ENCODE measurements around the gene BCL3. TPM values are rescaled to one million over a fixed set of nuclear protein-coding genes. Genes with fewer than 3 reads are reported as not detected.

Gene BCL3
- polyA plus RNA-seq, 3 donors, result 33.4 to 150 (median 97.6) TPM

DNA sequence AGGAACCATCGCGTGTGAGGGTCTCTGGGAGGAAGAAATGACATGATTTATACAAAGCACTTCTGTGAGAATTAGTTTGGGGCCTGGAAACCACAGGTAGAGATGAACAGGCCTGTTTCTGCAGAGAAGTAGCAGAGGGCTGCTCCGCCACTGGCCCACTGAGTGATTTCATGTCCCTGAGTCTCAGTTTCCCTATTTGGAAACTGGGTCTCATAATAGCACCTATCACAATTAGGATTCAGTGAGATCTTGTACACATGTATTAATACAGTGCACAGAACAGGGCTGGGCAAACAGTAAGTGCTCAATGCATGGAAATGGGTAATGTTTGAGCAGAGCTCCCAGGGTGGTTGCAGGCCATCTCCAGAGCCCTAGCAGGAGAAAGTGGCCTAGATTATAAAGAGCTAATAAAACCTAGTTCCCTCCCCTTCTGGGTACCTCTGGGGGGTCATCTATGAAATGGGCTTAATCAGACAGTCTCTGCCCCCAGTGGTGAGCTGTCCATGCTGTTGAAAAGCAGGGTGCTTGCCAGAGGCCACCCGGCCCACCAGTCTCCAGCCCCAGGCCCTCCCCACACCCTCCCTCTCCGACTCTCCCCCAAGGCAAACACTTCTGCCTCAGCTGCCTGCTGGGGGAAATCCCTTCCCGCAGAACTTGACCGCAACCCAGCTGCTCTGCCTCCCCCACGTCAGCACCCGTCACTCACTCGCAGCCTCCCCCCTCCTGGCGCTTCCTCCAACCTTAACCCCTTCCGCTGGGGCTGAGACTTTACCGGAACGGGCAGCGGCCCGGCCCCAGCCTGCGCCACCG lies 4.5 kb downstream of the BCL3 start:
- 10 to 14% (median 11%) methylated on average over 17 to 18 of the region's 18 CpGs for WGBS, 3 donors

GRCh38 chr19:44753626-44753931 lies 5.1 kb downstream of the BCL3 start:
- peak overlapping the region; percentile 98 for H3K27ac ChIP-seq (ENCODE audit: low read depth, low read length)
- WGBS, 3 donors, result 0 to 1% (median 0%) methylated on average over 6 to 11 of the region's 11 CpGs

More for the DNA sequence above, 4.5 kb downstream of the BCL3 start:
- peak overlapping the region; percentile 98 for H3K27ac ChIP-seq (ENCODE audit: low read depth, low read length)

DNA sequence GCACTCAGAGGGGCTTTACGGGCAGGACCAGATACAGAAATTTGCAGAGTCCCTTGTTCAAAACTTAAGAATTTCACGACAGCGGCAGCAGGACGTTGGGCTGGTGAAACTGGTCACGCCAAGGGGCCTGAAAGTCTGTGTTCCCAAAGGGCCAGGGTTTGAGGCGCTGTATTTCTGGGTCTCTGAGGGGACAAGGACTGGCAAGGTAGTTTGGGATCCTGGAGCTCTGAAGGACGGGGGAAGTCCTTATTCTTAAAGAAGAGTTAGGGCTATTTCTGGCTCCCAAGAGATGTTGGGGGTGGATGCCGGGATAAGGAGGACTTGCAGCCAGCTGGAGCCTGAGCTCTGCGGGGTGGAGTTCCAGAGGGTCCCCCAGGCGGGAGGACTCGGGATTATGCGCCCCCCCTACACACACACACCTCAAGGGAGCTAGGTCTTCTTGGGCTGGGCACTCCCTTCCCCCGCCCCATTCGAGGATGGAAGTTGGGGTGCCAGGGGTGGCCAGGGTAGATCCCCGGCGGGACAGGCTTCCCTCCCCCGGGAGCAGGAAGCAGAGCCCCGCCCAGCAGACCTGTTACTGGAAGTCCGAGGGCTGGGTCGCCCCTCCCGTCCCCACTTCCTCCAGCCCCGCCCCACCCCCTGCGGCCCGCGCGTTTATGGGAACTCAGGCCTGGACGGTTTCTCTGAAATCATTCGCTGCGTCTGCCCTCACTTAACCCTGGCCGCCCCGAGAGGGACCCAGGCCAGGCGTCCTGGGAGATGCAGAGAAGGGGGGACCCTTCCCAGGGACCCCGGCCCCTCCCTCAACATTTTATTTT lies 5.6 kb downstream of the BCL3 start:
- H3K27ac ChIP-seq (ENCODE audit: low read depth, low read length), result peak overlapping the region; percentile 98
- WGBS, 3 donors, result 1 to 3% (median 2%) methylated on average over 33 of the region's 33 CpGs

GRCh38 chr19:44754750-44755080 lies 6.2 kb downstream of the BCL3 start:
- H3K27ac ChIP-seq (ENCODE audit: low read depth, low read length), result peak overlapping the region; percentile 98
- WGBS, 3 donors, result 20 to 28% (median 27%) methylated on average over 11 of the region's 11 CpGs

DNA sequence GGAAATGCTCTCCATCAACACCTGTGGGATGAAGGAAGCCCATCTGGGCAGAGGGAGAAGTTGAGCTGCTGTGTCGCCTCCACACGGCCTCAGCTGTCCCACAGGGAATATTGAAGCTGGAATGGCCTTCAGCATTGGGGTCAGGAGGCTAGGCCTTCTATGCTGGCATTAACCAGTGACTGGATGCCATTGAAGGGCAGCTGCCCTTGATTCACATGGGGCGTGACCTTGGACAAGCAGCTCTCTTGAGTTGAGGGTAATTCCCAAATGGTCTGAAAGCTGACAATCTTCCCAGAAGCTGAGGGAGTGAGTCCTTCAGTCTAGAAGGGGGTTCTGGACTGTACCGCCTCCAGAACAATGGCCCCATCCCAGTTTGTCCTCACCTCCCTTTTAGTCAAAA lies 6.7 kb downstream of the BCL3 start:
- 41 to 64% (median 59%) methylated on average over 4 of the region's 4 CpGs for WGBS, 3 donors

DNA sequence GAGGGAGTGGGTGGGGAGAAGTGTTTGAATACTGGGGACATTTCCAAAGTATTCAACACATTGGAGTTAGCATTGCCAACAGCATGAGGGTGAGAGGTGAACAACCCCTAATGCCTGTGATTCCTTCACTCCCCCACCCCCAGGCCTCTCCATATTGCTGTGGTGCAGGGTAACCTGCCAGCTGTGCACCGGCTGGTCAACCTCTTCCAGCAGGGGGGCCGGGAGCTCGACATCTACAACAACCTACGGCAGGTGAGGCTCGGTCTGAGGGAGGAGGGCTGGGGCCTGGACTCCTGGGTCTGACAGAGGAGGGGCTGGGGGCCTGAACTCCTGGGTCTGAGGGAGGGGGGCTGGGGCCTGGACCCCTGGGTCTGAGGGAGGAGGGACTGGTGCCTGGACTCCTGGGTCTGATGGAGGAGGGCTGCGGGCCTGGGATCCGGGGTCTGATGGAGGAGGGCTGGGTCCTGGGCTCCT lies 7.6 kb downstream of the BCL3 start:
- H3K27ac ChIP-seq (ENCODE audit: low read depth, low read length), result peak overlapping the region; percentile 72
- WGBS, 3 donors, result 63 to 95% (median 84%) methylated on average over 7 of the region's 7 CpGs

More for the DNA sequence above, 6.7 kb downstream of the BCL3 start:
- peak overlapping the region; percentile 98 for H3K27ac ChIP-seq (ENCODE audit: low read depth, low read length)

DNA sequence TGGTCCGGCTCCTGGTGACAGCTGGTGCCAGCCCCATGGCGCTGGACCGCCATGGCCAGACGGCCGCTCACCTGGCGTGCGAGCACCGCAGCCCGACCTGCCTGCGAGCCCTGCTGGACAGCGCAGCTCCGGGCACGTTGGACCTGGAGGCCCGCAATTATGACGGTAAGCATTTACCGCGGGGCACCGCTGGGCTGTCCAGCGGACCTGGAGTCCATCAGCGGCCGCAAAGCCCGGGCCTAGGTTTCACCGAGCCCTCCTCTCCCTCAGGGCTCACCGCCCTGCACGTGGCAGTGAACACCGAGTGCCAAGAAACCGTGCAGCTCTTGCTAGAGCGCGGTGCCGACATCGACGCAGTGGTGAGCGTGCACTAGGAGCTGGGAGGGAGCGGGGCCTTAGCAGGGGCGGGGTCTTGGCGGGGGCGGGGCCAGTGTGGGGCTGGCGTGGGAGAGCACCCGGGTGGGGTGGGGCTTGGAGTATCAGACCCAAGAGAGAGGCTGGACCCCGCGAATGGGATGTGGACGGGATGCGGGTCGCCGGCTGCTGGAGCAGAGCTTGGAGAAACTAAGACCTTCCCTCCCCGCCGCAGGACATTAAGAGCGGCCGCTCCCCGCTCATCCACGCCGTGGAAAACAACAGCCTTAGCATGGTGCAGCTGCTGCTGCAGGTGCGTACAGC lies 8.7 kb downstream of the BCL3 start:
- 50 to 63% (median 59%) methylated on average over 43 to 53 of the region's 53 CpGs for WGBS, 3 donors

DNA sequence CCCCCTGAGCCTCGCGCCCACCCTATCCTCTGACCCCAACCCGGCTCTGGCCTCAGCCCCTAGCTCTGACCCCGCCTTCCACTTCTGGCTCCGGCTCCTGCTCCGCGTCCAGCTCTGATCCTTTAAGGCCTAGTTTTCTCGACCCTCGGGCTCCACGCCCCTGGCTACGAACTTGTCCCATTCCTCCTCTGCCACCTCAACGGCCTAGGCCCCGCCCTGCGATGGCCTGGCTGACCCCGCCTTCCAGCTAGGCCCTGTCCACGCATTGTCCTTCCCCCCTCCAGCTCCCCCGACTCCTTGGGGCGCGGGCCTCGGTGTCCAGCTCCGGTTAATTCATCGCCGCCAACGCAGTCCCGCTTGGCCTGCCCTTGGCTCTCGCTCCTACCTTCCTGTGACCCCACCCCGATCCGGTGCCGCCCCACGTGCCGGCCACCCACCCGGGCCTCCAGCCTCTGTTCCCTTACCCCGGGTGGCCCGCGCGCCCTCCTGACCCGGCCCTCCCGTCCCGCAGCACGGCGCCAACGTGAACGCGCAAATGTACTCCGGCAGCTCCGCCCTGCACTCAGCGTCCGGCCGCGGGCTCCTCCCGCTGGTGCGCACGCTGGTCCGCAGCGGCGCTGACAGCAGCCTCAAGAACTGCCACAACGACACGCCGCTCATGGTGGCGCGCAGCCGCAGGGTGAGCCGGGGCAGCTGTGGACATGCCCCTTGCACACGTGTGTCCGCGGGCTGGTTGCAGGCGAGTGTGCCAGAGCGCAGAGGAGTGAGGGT lies 9.4 kb downstream of the BCL3 start:
- WGBS, 3 donors, result 33 to 61% (median 49%) methylated on average over 60 to 68 of the region's 68 CpGs
- H3K27ac ChIP-seq (ENCODE audit: low read depth, low read length), result no peak overlapping the region

More for the DNA sequence above, 8.7 kb downstream of the BCL3 start:
- peak overlapping the region; percentile 72 for H3K27ac ChIP-seq (ENCODE audit: low read depth, low read length)

DNA sequence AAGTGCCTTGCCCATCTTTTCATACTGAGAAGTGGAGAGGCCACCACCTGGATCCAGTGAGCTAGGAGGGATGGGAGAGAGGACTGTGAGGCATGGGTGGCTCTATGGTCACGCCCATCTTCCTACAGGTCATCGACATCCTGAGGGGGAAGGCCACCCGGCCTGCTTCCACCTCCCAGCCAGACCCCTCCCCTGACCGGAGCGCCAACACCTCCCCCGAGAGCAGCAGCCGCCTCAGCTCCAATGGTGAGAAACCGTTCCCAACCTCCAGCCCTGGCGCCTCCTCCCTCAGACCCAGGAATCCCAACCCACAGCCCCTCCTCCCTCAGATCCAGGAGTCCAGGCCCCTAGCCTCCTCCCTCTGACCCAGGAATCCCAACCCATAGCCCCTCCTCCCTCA lies 10.1 kb downstream of the BCL3 start:
- WGBS, 3 donors, result 57 to 66% (median 63%) methylated on average over 7 to 9 of the region's 9 CpGs
- H3K27ac ChIP-seq (ENCODE audit: low read depth, low read length), result no peak overlapping the region

- no peak overlapping the region for H3K27ac ChIP-seq (ENCODE audit: low read depth, low read length)
These were observed 10.7 kb downstream of the BCL3 start for GRCh38 chr19:44759083-44759804.

GRCh38 chr19:44762038-44762437 lies 13.5 kb downstream of the BCL3 start:
- H3K27ac ChIP-seq (ENCODE audit: low read depth, low read length), result no peak overlapping the region
- 81 to 83% (median 82%) methylated on average over 8 of the region's 8 CpGs for WGBS, 3 donors

More at GRCh38 chr19:44759083-44759804, 10.7 kb downstream of the BCL3 start:
- WGBS, 3 donors, result 76 to 79% (median 77%) methylated on average over 10 of the region's 10 CpGs

GRCh38 chr19:44765033-44765948 lies 16.8 kb downstream of the BCL3 start:
- H3K27ac ChIP-seq (ENCODE audit: low read depth, low read length), result no peak overlapping the region
- WGBS, 3 donors, result 75 to 86% (median 83%) methylated on average over 22 of the region's 22 CpGs

- H3K27ac ChIP-seq (ENCODE audit: low read depth, low read length), result peak overlapping the region; percentile 77
- 85 to 91% (median 88%) methylated on average over 3 of the region's 3 CpGs for WGBS, 3 donors
These were observed 17.4 kb downstream of the BCL3 start for GRCh38 chr19:44765949-44766335.

GRCh38 chr19:44767295-44768180 lies 19.0 kb downstream of the BCL3 start:
- H3K27ac ChIP-seq (ENCODE audit: low read depth, low read length), result no peak overlapping the region
- WGBS, 3 donors, result 71 to 76% (median 72%) methylated on average over 11 of the region's 11 CpGs

GRCh38 chr19:44770550-44771257 lies 22.2 kb downstream of the BCL3 start:
- H3K27ac ChIP-seq (ENCODE audit: low read depth, low read length), result no peak overlapping the region
- 18% methylated on average over 15 of the region's 15 CpGs for WGBS, 3 donors
